ENCODE data around the gene CDC37. TPM values are rescaled to one million over a fixed set of nuclear protein-coding genes. Genes with fewer than 3 reads are reported as not detected.
A peak's percentile ranks its signal among the peaks of the same experiment; 100 is the strongest.

CDC37 gene
- total RNA-seq, 1 donor from 2014 or later: 159 TPM

- H3K27me3 Mint-ChIP-seq (ENCODE audit: low read depth): peaks cover 82% of the 10 kb centered on the region
- TF ChIP-seq, protein P1, sequence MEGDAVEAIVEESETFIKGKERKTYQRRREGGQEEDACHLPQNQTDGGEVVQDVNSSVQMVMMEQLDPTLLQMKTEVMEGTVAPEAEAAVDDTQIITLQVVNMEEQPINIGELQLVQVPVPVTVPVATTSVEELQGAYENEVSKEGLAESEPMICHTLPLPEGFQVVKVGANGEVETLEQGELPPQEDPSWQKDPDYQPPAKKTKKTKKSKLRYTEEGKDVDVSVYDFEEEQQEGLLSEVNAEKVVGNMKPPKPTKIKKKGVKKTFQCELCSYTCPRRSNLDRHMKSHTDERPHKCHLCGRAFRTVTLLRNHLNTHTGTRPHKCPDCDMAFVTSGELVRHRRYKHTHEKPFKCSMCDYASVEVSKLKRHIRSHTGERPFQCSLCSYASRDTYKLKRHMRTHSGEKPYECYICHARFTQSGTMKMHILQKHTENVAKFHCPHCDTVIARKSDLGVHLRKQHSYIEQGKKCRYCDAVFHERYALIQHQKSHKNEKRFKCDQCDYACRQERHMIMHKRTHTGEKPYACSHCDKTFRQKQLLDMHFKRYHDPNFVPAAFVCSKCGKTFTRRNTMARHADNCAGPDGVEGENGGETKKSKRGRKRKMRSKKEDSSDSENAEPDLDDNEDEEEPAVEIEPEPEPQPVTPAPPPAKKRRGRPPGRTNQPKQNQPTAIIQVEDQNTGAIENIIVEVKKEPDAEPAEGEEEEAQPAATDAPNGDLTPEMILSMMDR (IDR thresholded peaks at IDR 0.05; ENCODE audit: unreplicated experiment): no peak
- no peaks in the 10 kb centered on the region for H3K9me3 Mint-ChIP-seq
- no peaks in the 10 kb centered on the region for H3K36me3 Mint-ChIP-seq
- H3K4me1 Mint-ChIP-seq: peaks cover 11% of the 10 kb centered on the region
- peak overlapping the region; percentile 62 for H3K4me3 Mint-ChIP-seq
- H3K27ac Mint-ChIP-seq: no peak overlapping the region
- DNase-seq (ENCODE audit: low spot score in 2 of 2, unreplicated experiment in 2 of 2): no peak
These were observed 27.3 kb upstream of the CDC37 start for GRCh38 chr19:10430505-10431253.

GRCh38 chr19:10428996-10429381, 25.6 kb upstream of the CDC37 start:
- H3K9me3 Mint-ChIP-seq: no peaks in the 10 kb centered on the region
- TF ChIP-seq, protein P1 (IDR thresholded peaks at IDR 0.05; ENCODE audit: unreplicated experiment): no peak
- H3K36me3 Mint-ChIP-seq: no peaks in the 10 kb centered on the region
- peaks cover 13% of the 10 kb centered on the region for H3K4me1 Mint-ChIP-seq
- DNase-seq (ENCODE audit: low spot score in 2 of 2, unreplicated experiment in 2 of 2): no peak
- no peak overlapping the region for H3K27ac Mint-ChIP-seq
- H3K4me3 Mint-ChIP-seq: no peak overlapping the region
- peaks cover 92% of the 10 kb centered on the region for H3K27me3 Mint-ChIP-seq (ENCODE audit: low read depth)

GRCh38 chr19:10427169-10427568, 23.8 kb upstream of the CDC37 start:
- Mint-ChIP-seq H3K4me1 (peaks cover 13% of the 10 kb centered on the region), H3K36me3 (no peaks in the 10 kb centered on the region), H3K27ac (no peak overlapping the region), H3K27me3 (ENCODE audit: low read depth) (peaks cover 94% of the 10 kb centered on the region), H3K4me3 (no peak overlapping the region), H3K9me3 (no peaks in the 10 kb centered on the region)
- TF ChIP-seq, protein P1 (IDR thresholded peaks at IDR 0.05; ENCODE audit: unreplicated experiment): no peak
- no peak for DNase-seq (ENCODE audit: low spot score in 2 of 2, unreplicated experiment in 2 of 2)

GRCh38 chr19:10424011-10424637, 20.8 kb upstream of the CDC37 start:
- peaks cover 95% of the 10 kb centered on the region for H3K27me3 Mint-ChIP-seq (ENCODE audit: low read depth)
- TF ChIP-seq, protein P1 (IDR thresholded peaks at IDR 0.05; ENCODE audit: unreplicated experiment): peak; percentile 90
- H3K4me3 Mint-ChIP-seq: peak overlapping the region; percentile 8
- peak; percentile 74 to 92 for DNase-seq (ENCODE audit: low spot score in 2 of 2, unreplicated experiment in 2 of 2)
- H3K9me3 Mint-ChIP-seq: no peaks in the 10 kb centered on the region
- H3K4me1 Mint-ChIP-seq: peaks cover 17% of the 10 kb centered on the region
- no peak overlapping the region for H3K27ac Mint-ChIP-seq
- no peaks in the 10 kb centered on the region for H3K36me3 Mint-ChIP-seq

GRCh38 chr19:10422846-10423245, 19.5 kb upstream of the CDC37 start:
- H3K27me3 Mint-ChIP-seq (ENCODE audit: low read depth): peaks cover 93% of the 10 kb centered on the region
- peaks cover 27% of the 10 kb centered on the region for H3K4me1 Mint-ChIP-seq
- no peaks in the 10 kb centered on the region for H3K9me3 Mint-ChIP-seq
- TF ChIP-seq, protein P1 (IDR thresholded peaks at IDR 0.05; ENCODE audit: unreplicated experiment): no peak
- DNase-seq (ENCODE audit: low spot score in 2 of 2, unreplicated experiment in 2 of 2): no peak
- H3K36me3 Mint-ChIP-seq: no peaks in the 10 kb centered on the region
- H3K27ac Mint-ChIP-seq: no peak overlapping the region
- H3K4me3 Mint-ChIP-seq: no peak overlapping the region
